D721Med (cell line): ENCODE measurements around the gene MIEF1.

ENCODE experiments used
- DNase-seq: peaks from one replicate; pipeline ENCODE4 v3.0.0; 2011; ENCODE audit warnings: low spot score; ENCODE audit not compliant: insufficient read length
- FAIRE-seq: peaks from 2 replicates; lab custom pipeline; 2011; peaks lifted over from hg19 to GRCh38; lab: Jason Lieb, UNC
- TF ChIP-seq, protein P1 (sequence below): IDR thresholded peaks from 2 replicates; pipeline ENCODE4 v1.5.1; 2012; ENCODE audit warnings: mild to moderate bottlenecking, control low read depth; ENCODE audit not compliant: insufficient read depth; ENCODE audit errors: missing control alignments

The MIEF1 gene

DNA sequence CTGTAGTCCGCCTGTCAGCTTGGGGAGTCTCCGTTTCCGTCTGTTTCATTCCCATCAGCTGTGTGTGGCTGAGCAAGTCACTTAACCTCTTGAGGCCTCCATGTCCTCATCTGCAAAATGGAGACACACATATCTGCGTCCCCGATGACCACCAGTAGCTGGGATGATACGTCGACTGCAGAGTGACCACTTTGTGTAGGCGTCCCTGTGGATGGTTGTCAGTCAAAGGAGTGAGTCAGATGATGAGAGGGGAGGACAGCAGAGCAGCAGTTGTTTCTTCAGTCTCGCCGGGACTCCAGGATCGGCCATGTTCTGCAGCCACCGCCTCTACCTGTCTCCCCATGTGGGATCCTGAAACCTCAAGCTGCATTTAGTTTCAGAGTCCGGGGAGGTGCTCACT, 25.4 kb upstream of the MIEF1 start:
- DNase-seq (no peak), FAIRE-seq (no peak)
- TF ChIP-seq, protein P1, sequence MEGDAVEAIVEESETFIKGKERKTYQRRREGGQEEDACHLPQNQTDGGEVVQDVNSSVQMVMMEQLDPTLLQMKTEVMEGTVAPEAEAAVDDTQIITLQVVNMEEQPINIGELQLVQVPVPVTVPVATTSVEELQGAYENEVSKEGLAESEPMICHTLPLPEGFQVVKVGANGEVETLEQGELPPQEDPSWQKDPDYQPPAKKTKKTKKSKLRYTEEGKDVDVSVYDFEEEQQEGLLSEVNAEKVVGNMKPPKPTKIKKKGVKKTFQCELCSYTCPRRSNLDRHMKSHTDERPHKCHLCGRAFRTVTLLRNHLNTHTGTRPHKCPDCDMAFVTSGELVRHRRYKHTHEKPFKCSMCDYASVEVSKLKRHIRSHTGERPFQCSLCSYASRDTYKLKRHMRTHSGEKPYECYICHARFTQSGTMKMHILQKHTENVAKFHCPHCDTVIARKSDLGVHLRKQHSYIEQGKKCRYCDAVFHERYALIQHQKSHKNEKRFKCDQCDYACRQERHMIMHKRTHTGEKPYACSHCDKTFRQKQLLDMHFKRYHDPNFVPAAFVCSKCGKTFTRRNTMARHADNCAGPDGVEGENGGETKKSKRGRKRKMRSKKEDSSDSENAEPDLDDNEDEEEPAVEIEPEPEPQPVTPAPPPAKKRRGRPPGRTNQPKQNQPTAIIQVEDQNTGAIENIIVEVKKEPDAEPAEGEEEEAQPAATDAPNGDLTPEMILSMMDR, result no peak

DNA sequence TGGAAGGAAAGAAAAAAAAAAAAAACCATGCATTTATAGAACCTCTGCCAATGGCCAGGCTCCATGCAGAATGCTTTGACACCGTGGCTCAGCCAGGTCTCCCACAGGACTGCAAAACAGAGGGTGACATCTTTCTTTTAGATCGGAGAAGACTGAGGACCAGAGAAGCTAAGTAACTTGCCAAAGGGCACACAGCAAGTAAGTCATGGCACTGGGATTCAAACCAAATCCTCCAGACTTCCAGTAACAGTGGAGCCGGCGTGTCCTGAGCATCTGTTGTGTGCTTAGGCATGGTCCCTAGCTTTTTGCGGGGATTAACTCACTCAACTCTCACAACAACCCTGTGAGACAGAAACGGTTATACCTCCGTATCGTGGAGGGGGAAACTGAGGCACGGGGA, 24.5 kb upstream of the MIEF1 start:
- FAIRE-seq, result no peak
- no peak for DNase-seq
- TF ChIP-seq, protein P1, result no peak

DNA sequence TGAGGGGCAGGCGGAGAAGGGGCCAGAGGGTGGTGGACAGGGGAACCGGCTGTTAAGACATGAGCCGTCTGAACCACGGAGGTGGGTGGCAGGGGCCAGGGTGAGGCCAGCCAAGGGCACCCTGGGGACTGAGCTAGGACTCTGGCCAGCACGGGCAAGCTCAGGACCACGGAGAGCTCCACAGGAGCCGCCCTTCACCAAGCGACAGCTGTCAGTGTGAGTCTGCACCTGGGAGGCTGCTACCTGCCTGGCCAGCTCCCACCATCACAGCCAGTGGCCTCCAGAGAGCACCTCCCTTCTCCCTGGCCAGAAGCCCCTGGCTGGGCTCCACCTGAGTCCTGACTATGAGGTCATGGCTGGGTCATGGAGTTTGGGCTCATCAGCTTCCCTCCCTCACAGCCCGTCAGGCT, 23.6 kb upstream of the MIEF1 start:
- TF ChIP-seq, protein P1, result no peak
- FAIRE-seq (no peak), DNase-seq (no peak)

DNA sequence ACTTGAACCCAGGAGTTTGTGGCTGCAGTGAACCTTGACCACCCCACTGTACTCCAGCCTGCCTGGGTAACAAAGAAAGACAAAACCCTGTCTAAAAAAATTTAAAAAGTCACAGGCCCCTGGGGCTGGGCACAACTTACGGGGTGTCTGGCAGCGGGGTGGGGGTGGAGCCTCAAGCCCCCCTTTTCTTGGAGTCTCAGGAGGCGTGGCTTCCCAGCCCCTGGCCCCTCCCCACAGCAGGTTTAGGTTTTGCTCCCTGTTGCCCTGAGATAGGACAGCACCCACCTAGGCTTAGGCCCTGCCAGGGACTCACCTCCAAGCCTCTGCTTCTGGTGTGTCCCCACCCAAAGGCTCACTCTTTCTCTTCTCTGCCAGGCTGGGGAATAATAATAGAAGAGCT, 22.8 kb upstream of the MIEF1 start:
- FAIRE-seq, result no peak
- DNase-seq, result no peak
- TF ChIP-seq, protein P1, result no peak

DNA sequence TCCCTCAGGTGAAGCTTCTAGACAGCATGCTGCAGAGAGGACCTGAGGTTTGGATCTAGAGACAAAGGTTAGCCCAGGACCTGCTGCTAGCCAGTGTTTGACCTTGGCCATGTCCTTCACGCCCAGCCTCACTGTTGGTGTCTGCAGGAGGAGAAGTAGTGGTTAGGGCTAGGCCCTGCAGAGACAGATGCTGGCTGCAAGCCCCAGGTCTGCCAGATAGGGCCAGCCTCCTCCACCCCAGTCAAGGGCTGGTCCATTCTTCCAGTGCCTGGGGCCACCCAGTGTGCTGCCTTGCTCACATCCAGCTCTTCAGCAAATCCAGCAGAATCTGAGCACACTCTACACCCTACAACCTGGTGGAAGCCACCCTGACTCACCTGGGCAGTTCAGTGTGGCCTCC, 21.5 kb upstream of the MIEF1 start:
- TF ChIP-seq, protein P1, result no peak
- DNase-seq (no peak), FAIRE-seq (no peak)

DNA sequence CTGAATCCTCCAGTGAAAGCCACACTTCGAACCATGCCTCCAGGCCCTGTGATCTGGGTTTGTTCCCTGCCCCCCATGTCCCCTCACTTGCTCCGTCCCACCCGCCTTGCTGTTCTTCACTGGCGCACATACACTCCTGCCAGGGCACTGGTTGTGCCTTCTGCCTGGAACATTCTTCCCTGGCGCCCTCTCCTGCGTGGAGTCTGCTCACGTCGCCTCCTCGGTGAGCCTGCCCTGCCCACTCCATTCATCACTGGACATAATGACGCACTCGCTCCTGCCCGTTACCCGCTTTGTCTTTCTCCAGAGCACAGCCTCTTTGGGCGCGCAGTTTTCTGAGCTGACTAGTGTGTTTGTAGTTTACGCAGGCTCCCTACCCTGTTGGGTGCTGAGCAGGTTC, 21.0 kb upstream of the MIEF1 start:
- TF ChIP-seq, protein P1, result no peak
- FAIRE-seq, result no peak
- DNase-seq, result no peak

DNA sequence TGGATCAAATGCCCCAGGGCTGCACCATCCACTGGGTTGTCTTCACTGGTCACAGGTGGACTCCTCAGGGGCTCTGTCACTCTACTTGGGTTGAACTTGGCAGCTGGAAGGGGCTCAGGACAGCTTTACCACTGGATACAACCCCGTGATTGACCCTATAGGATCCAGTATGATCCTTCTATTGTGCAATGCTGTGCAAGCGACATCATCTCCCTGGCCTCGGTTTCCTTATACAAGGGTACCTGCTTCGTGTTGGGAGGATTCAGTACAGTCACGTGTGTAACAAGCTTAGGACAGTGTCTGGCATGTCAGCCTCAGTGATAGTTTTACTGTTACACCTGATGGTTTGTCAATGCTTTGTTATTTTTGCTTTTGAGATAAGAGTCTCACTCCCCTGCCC, 20.5 kb upstream of the MIEF1 start:
- FAIRE-seq, result no peak
- TF ChIP-seq, protein P1, result no peak
- no peak for DNase-seq
